Peyer's patch (tissue), 4 donors: ENCODE measurements around the gene DSTYK.

Experiments used
- POLR2A ChIP-seq, 2 donors: fragments of 450-650 bp; IDR thresholded peaks; one replicate each; pipeline ENCODE4 v1.5.1; 2017; ENCODE audit warnings: antibody characterized with exemption in 2 of 2, mild to moderate bottlenecking in 2 of 2, moderate library complexity in 2 of 2
- TF ChIP-seq, protein P1 (sequence below), 6 experiments: fragments of 450-650 bp in 4 of 6; fragments of 200-600 bp in 2 of 6; sonication (generic) in 1 of 6; IDR thresholded peaks; one replicate each; pipeline ENCODE4 v1.5.1; 2017 to 2019; ENCODE audit warnings: antibody characterized with exemption in 6 of 6, mild to moderate bottlenecking in 3 of 6, moderate library complexity in 1 of 6

GRCh38 chr1:205179842-205180241 lies 31.7 kb downstream of the DSTYK start:
- TF ChIP-seq, protein P1, sequence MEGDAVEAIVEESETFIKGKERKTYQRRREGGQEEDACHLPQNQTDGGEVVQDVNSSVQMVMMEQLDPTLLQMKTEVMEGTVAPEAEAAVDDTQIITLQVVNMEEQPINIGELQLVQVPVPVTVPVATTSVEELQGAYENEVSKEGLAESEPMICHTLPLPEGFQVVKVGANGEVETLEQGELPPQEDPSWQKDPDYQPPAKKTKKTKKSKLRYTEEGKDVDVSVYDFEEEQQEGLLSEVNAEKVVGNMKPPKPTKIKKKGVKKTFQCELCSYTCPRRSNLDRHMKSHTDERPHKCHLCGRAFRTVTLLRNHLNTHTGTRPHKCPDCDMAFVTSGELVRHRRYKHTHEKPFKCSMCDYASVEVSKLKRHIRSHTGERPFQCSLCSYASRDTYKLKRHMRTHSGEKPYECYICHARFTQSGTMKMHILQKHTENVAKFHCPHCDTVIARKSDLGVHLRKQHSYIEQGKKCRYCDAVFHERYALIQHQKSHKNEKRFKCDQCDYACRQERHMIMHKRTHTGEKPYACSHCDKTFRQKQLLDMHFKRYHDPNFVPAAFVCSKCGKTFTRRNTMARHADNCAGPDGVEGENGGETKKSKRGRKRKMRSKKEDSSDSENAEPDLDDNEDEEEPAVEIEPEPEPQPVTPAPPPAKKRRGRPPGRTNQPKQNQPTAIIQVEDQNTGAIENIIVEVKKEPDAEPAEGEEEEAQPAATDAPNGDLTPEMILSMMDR (IDR thresholded peaks at IDR 0.05) = no peak
- no peak for TF ChIP-seq POLR2A (IDR thresholded peaks at IDR 0.05)
